SK-N-SH (cell line): Measurements from ENCODE around the gene PAX9.

Experiments
- CTCF ChIP-seq: fragments of 200-600 bp; sonication (generic); IDR thresholded peaks from 2 replicates; pipeline ENCODE4 v1.6.1; 2017; ENCODE audit warnings: antibody characterized with exemption, mild to moderate bottlenecking, moderate library complexity
- POLR2AphosphoS5 ChIP-seq: IDR thresholded peaks from 2 replicates; pipeline ENCODE4 v1.6.1; 2012; ENCODE audit warnings: low read depth, low read length
- RAD21 ChIP-seq: IDR thresholded peaks from 2 replicates; pipeline ENCODE4 v1.6.1; 2012; ENCODE audit warnings: mild to moderate bottlenecking, low read length
- REST ChIP-seq: IDR thresholded peaks from 2 replicates; pipeline ENCODE4 v1.6.1; 2012; ENCODE audit warnings: mild to moderate bottlenecking, low read depth, low read length, moderate library complexity
- SIN3A ChIP-seq: IDR thresholded peaks from 2 replicates; pipeline ENCODE4 v1.6.1; 2012; ENCODE audit warnings: low read depth, mild to moderate bottlenecking, low read length, moderate library complexity, borderline replicate concordance
- TAF1 ChIP-seq: IDR thresholded peaks from 2 replicates; pipeline ENCODE4 v1.6.1; 2012; ENCODE audit warnings: low read depth, mild to moderate bottlenecking, low read length, moderate library complexity, borderline replicate concordance
- TCF12 ChIP-seq: IDR thresholded peaks from 2 replicates; pipeline ENCODE4 v1.4.0; 2012
- TEAD4 ChIP-seq: IDR thresholded peaks from 2 replicates; pipeline ENCODE4 v1.4.0; 2012; ENCODE audit warnings: mild to moderate bottlenecking, borderline replicate concordance; ENCODE audit not compliant: insufficient read depth

GRCh38 chr14:36690311-36691040 lies 28.8 kb downstream of the PAX9 start:
- TF ChIP-seq RAD21 (no peak), CTCF (no peak), TCF12 (no peak), TEAD4 (no peak), SIN3A (no peak), REST (no peak), TAF1 (no peak), POLR2AphosphoS5 (no peak)
